ENCODE measurements around the gene ANKRD17. TPM values are rescaled to one million over a fixed set of nuclear protein-coding genes. Genes with fewer than 3 reads are reported as not detected.

Gene ANKRD17
- polyA plus RNA-seq, 1 of the 3 experiments (the other 2 are of a cell fraction) = 25.6 TPM

- no peak overlapping the region for H3K27ac ChIP-seq (ENCODE audit: low read depth in 2 of 2, low read length in 1 of 2)
- no peaks in the 10 kb centered on the region for H4K20me1 ChIP-seq (ENCODE audit: insufficient read depth)
- H3F3A ChIP-seq (replicated peaks; ENCODE audit: insufficient read depth) = no peaks in the 10 kb centered on the region
- TF ChIP-seq MEF2A (IDR thresholded peaks at IDR 0.05; ENCODE audit: borderline replicate concordance, low read depth) (no peak), NFIC (IDR thresholded peaks at IDR 0.05; ENCODE audit: borderline replicate concordance) (no peak), GABPA (IDR thresholded peaks at IDR 0.05; ENCODE audit: low read depth) (no peak)
- H3K4me1 ChIP-seq (ENCODE audit: control insufficient read depth in 1 of 2, insufficient read depth in 2 of 2, low read depth in 1 of 2, low read length in 1 of 2) = no peaks in the 10 kb centered on the region
- H3K4me2 ChIP-seq = no peak overlapping the region
- H3K9me3 ChIP-seq = no peaks in the 10 kb centered on the region
- no peaks in the 10 kb centered on the region for H3K36me3 ChIP-seq (replicated peaks in 1 of 2; ENCODE audit: control insufficient read depth in 1 of 2, insufficient read depth in 2 of 2, low read length in 1 of 2)
- peaks cover 20% of the 10 kb centered on the region for H3K27me3 ChIP-seq (ENCODE audit: insufficient read depth)
- no peaks in the 10 kb centered on the region for H3K79me2 ChIP-seq (ENCODE audit: insufficient read depth)
- no peaks in the 10 kb centered on the region for H3K9me2 ChIP-seq
- H2AFZ ChIP-seq (ENCODE audit: low read depth) = no peak overlapping the region
- no peak overlapping the region for H3K9ac ChIP-seq
- ChIA-PET POLR2A (no interaction called here), CTCF (interaction anchor here (1.8 kb wide), 1 partner anchor 9 kb away, joined by 5 read pairs; no protein-coding TSS in a partner anchor)
- WGBS (ENCODE audit: low lambda C conversion rate) = 7% methylated on average over 5 of the region's 5 CpGs
- no peak overlapping the region for H3K4me3 ChIP-seq (ENCODE audit: low read depth in 2 of 2, low read length in 1 of 2)
- no peak for DNase-seq
Measured at GRCh38 chr4:73028621-73029020, 230.0 kb downstream of the ANKRD17 start.

Small RNA genes within 50 kb of the gene (small RNA-seq; reads per million reads assigned to genes)
- gene RF00334 (0 reads per million in 7 experiments), gene RNU6ATAC5P (0 reads per million in 7 experiments)

Other genes starting within 250 kb of the ANKRD17 start
- 7.7 and 13.3 TPM in 2 replicates for gene COX18, start 189.1 kb downstream of the ANKRD17 start, polyA plus RNA-seq (2012; rRNA removed)
- gene ALB, start 145.5 kb upstream of the ANKRD17 start, polyA plus RNA-seq (2012; rRNA removed) = not detected in 2 replicates
- 0.28 and 0.54 TPM in 2 replicates for gene AFP, start 177.4 kb upstream of the ANKRD17 start, polyA plus RNA-seq (2012; rRNA removed)
- not detected in 2 replicates for gene AFM, start 222.9 kb upstream of the ANKRD17 start, polyA plus RNA-seq (2012; rRNA removed)

Data from SK-N-SH (cell line).